ENCODE measurements around the gene CLEC3B. TPM values are rescaled to one million over a fixed set of nuclear protein-coding genes. Genes with fewer than 3 reads are reported as not detected.
A peak's percentile ranks its signal among the peaks of the same experiment; 100 is the strongest.
"Not testable (repeated sequence)": the region's sequence is repeated elsewhere in the genome, so short reads cannot be mapped to it uniquely, and the experiment has no call there.

The CLEC3B gene
- total and polyA plus RNA-seq, 7 donors, result 10.3 to 41.7 (median 24.6) TPM

GRCh38 chr3:44983484-44983941 is 42.6 kb upstream of the CLEC3B start:
- WGBS, 3 donors, result 24 to 31% (median 26%) methylated on average over 1 of the region's 1 CpG
- peak; percentile 36 to 76 (median 72) for ATAC-seq
- intact Hi-C loops (cut with DNase I), result no loop called here
- peaks cover 25% of the 10 kb centered on the region for H3K4me1 ChIP-seq
- no peaks in the 10 kb centered on the region for H3K9me3 ChIP-seq
- H3K27ac ChIP-seq, result no peak overlapping the region
- no peaks in the 10 kb centered on the region for H3K27me3 ChIP-seq (ENCODE audit: insufficient read depth in 3 of 3, low read length in 2 of 3)
- no peak overlapping the region for H3K4me3 ChIP-seq
- no peaks in the 10 kb centered on the region for H3K36me3 ChIP-seq (ENCODE audit: insufficient read depth in 1 of 2, low read depth in 1 of 2)
- no peak for DNase-seq
- TF ChIP-seq CTCF (IDR thresholded peaks at IDR 0.05), result no peak

GRCh38 chr3:44984335-44984734 is 41.8 kb upstream of the CLEC3B start:
- no peak overlapping the region for H3K27ac ChIP-seq
- peaks cover 19% of the 10 kb centered on the region for H3K4me1 ChIP-seq

GRCh38 chr3:44986330-44986729 is 39.8 kb upstream of the CLEC3B start:
- Histone ChIP-seq H3K36me3 (ENCODE audit: insufficient read depth in 1 of 2, low read depth in 1 of 2) (peaks cover 2 to 22% of the 10 kb centered on the region in 2 donors), H3K4me1 (peaks cover 25% of the 10 kb centered on the region)
- DNase-seq; H3K27me3 ChIP-seq (ENCODE audit: insufficient read depth in 3 of 3, low read length in 2 of 3); ATAC-seq; intact Hi-C loops (cut with DNase I); H3K4me3 ChIP-seq; H3K27ac ChIP-seq; H3K9me3 ChIP-seq: not testable (repeated sequence)
- whole genome bisulfite sequencing, 3 donors, result 96 to 99% (median 96%) methylated on average over 12 to 14 of the region's 14 CpGs

More at GRCh38 chr3:44984335-44984734, 41.8 kb upstream of the CLEC3B start:
- DNase-seq (no peak), ATAC-seq (no peak)
- Histone ChIP-seq H3K27me3 (ENCODE audit: insufficient read depth in 3 of 3, low read length in 2 of 3) (no peaks in the 10 kb centered on the region), H3K4me3 (no peak overlapping the region), H3K9me3 (no peaks in the 10 kb centered on the region), H3K36me3 (ENCODE audit: insufficient read depth in 1 of 2, low read depth in 1 of 2) (peaks cover 0 to 2% of the 10 kb centered on the region in 2 donors)
- intact Hi-C loops (cut with DNase I), result no loop called here
- WGBS, 3 donors, result 96 to 100% (median 97%) methylated on average over 2 of the region's 2 CpGs
- no peak for TF ChIP-seq CTCF (IDR thresholded peaks at IDR 0.05)

- H3K27me3 ChIP-seq (ENCODE audit: insufficient read depth in 3 of 3, low read length in 2 of 3), result no peaks in the 10 kb centered on the region
- 79 to 85% (median 79%) methylated on average over 6 of the region's 6 CpGs for WGBS, 3 donors
- no peaks in the 10 kb centered on the region for H3K9me3 ChIP-seq
- peaks cover 24% of the 10 kb centered on the region for H3K4me1 ChIP-seq
- H3K27ac ChIP-seq, result no peak overlapping the region
- no peak overlapping the region for H3K4me3 ChIP-seq
- no peak for TF ChIP-seq CTCF (IDR thresholded peaks at IDR 0.05)
- intact Hi-C loops (cut with DNase I), result no loop called here
- peaks cover 4 to 31% of the 10 kb centered on the region in 2 donors for H3K36me3 ChIP-seq (ENCODE audit: insufficient read depth in 1 of 2, low read depth in 1 of 2)
- DNase-seq (no peak), ATAC-seq (peak in 3 of 4 donors; percentile 36 to 52 (median 45))
Measured at GRCh38 chr3:44987332-44987731, 38.8 kb upstream of the CLEC3B start.

- no peak overlapping the region for H3K4me3 ChIP-seq
- H3K9me3 ChIP-seq, result no peaks in the 10 kb centered on the region
- H3K27ac ChIP-seq, result no peak overlapping the region
- DNase-seq, result no peak
- H3K4me1 ChIP-seq, result peaks cover 20% of the 10 kb centered on the region
- TF ChIP-seq CTCF (IDR thresholded peaks at IDR 0.05), result peak; percentile 18
- intact Hi-C loops (cut with DNase I), result no loop called here
- no peak for ATAC-seq
- H3K27me3 ChIP-seq (ENCODE audit: insufficient read depth in 3 of 3, low read length in 2 of 3), result no peaks in the 10 kb centered on the region
- H3K36me3 ChIP-seq (ENCODE audit: insufficient read depth in 1 of 2, low read depth in 1 of 2), result peaks cover 4 to 32% of the 10 kb centered on the region in 2 donors
- 95 to 100% (median 99%) methylated on average over 2 of the region's 2 CpGs for WGBS, 3 donors
Measured at GRCh38 chr3:44988073-44988472, 38.0 kb upstream of the CLEC3B start.
